Heart left ventricle (tissue), 13 donors: Measurements from ENCODE around the gene GEMIN4.

Experiments used
- CTCF ChIP-seq, 12 donors: fragments of 200-600 bp; sonication (generic) in 4 of 12; IDR thresholded peaks; one replicate each; pipeline versions ENCODE4 v1.5.0 to v1.8.0; 2018 to 2022; ENCODE audit warnings: antibody characterized with exemption in 12 of 12, mild to moderate bottlenecking in 5 of 12
- POLR2A ChIP-seq, 2 donors: fragments of 450-650 bp; IDR thresholded peaks; one replicate each; pipeline ENCODE4 v1.6.1; 2017; ENCODE audit warnings: antibody characterized with exemption in 2 of 2, mild to moderate bottlenecking in 2 of 2, moderate library complexity in 2 of 2
- donor health status: ischemic (EF 13 %, LVEDD 7.1; RV severe dilation, severe dysfunction).
- donor health status: DM: no; HTN: yes; CAD: no.
- donor health status: DM: no; HTN: no; CAD: no.
- donor health status: ischemic (EF 25% LVEDD 6.9; RV normal size, moderate dysfunction).
- donor health status: ischemic (EF 25% LVEDD 5.7; RV mildly dilated, moderate dysfunction).
- donor health status: ischemic (EF 35%, LVEDD 5.7; RV mildly dilated, moderate dysfunction).
- donor health status: nonischemic (EF 11% LVEDD 7.7; RV severe dilation, severe dysfunction).
- donor health status: DM: yes; HTN: yes; CAD: no.
- donor health status: PGD.
- donor health status: ischemic (EF 29% LVEDD 5.4; RV normal size, mild dysfunction).
- donor health status: nonischemic (EF 23%, LVEDD 6.1; RV moderate dilation, normal function).

- no peak for TF ChIP-seq CTCF (IDR thresholded peaks at IDR 0.05)
- TF ChIP-seq POLR2A (IDR thresholded peaks at IDR 0.05), result no peak
Observed at GRCh38 chr17:751269-752001, 629 bp downstream of the GEMIN4 start.
